HG03439 (cell line): ENCODE data around the gene TNRC6B.
"Not testable (repeated sequence)": the region's sequence is repeated elsewhere in the genome, so short reads cannot be mapped to it uniquely, and the experiment has no call there.

ENCODE experiments used
- ATAC-seq: cut with Tn5 transposase; IDR thresholded peaks from one replicate; pipeline ENCODE4 v1.9.1; 2021; ENCODE audit warnings: mild to moderate bottlenecking, moderate library complexity; ENCODE audit not compliant: unreplicated experiment

TNRC6B gene

GRCh38 chr22:40210818-40211217 is 33.1 kb downstream of the TNRC6B start:
- no peak for ATAC-seq

GRCh38 chr22:40211476-40212054 is 33.8 kb downstream of the TNRC6B start:
- no peak for ATAC-seq

DNA sequence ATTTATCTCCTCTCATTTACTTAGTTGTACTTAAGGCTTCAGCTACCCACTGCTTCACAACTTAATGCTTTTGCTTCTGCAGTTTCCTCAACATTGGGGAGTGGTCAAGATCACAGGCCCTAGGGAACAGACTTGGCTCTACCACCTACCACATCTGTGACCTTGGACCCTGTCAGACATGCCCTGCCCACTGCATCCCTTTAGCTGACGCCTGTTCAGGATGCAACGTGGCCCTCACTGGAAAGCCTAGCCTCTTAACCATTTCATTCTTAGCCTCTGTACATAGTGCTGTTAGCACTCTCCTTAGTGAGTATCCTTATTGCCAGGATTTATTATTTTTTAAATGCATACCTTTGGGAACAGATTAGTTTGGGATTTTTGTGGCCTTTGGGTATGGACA is 34.4 kb downstream of the TNRC6B start:
- ATAC-seq: no peak

GRCh38 chr22:40213478-40213877 is 35.8 kb downstream of the TNRC6B start:
- ATAC-seq: no peak

DNA sequence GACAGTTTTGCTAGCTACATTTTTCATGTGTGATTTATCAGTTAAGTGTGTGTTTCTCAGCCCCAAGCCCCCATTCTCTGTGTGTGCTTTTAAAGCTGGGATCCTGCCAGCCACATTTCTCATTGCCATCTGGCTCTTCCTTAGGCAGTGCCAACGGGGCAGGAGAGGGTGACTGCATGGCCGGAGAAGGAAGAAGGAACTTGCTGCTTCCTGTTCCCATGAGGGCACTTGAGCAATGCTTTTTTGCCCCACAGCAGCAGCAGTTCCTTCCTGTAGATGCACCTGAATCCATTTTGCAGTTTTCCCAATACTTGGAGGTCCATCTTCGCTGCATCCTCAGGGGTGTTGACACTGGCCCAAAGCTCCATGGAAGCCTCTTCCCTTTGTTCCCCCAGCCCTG is 37.5 kb downstream of the TNRC6B start:
- no peak for ATAC-seq

DNA sequence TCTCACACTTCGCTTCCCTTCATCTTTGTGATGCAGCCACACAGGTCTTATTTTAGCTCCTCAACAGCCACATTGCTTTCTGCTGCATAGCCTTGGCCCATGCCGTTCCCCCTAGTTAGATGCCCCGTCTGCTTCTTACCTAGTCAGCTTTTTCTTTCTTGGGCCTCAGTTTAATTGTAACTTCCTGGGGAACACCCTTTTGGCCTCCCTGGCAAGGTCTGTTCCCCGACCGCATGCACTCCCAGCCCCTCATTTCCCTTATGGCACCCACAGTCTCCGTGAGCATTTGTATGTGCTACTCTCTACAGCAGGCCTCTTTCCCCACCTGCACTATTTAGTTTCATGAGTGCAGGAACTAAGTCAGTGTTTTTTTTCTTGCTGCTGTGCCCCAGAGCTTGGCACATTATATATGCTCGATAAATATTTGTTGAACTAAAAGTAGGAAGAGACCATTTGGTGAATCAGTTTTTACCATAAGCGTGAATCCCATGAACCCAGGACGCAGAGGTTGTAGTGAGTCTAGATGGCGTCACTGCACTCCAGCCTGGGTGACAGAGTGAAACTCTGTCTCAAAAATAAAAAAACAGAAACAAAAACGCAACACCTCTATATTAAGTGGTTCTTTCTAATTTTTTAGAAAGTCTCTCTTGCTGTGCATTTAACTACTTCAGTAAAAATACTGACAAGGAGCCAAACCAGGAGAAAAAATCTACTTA is 38.5 kb downstream of the TNRC6B start:
- ATAC-seq: no peak

- ATAC-seq: no peak
Observed at GRCh38 chr22:40218152-40218551, 40.4 kb downstream of the TNRC6B start.

GRCh38 chr22:40218723-40219294 is 41.1 kb downstream of the TNRC6B start:
- ATAC-seq: no peak

- no peak for ATAC-seq
Observed at GRCh38 chr22:40220316-40221054, 42.8 kb downstream of the TNRC6B start.

DNA sequence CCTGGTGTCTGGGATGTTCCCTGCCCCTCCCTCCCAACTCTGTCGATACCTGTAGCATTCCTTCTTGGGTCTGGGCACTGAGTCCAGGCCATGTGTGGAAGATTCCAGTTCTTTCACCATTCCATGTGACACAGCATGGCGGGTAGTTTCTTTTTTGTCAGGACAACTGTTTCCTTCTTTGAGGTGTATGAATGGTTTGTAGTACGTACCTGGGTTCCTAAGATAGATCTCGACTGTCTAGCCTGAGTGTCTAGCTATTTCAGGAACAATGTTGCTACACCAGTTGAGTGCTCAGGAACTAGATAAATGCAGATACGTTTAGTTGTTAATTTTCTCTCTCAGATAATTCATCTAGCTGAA is 43.3 kb downstream of the TNRC6B start:
- ATAC-seq: no peak

DNA sequence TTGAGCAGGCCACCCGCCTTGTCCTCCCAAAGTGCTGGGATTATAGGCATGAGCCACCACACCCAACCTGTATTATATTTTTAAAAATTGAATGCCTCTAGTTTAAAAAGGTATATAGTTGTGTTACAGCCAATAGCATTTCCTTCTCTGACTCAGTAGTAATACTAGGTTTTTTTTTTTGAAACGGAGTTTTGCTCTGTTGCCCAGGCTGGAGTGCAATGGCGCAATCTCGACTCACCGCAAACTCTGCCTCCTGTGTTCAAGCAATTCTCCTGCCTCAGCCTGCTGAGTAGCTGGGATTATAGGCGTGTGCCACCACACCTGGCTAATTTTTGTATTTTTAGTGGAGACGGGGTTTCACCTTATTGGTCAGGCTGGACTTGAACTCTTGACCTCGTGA is 45.3 kb downstream of the TNRC6B start:
- not testable (repeated sequence) for ATAC-seq

- no peak for ATAC-seq
Observed at GRCh38 chr22:40224702-40225101, 47.0 kb downstream of the TNRC6B start.

DNA sequence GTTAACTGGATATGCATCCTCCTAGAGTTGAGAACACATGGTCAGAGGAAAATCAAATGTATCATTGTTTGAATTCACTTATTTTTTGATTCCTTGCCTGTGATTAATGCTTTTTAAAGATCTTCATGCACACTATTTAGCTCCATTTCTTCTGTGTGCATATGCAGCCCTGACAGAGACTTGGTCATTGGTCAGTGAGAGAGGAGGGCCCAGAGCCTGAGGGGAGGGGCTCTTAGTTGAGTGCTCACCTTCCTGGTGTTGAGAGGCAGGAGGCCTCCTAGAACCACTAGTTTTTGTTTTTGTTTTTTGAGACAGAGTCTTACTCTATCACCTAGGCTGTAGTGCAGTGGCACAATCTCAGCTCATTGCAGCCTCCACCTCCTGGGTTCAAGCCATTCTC is 48.9 kb downstream of the TNRC6B start:
- ATAC-seq: no peak

DNA sequence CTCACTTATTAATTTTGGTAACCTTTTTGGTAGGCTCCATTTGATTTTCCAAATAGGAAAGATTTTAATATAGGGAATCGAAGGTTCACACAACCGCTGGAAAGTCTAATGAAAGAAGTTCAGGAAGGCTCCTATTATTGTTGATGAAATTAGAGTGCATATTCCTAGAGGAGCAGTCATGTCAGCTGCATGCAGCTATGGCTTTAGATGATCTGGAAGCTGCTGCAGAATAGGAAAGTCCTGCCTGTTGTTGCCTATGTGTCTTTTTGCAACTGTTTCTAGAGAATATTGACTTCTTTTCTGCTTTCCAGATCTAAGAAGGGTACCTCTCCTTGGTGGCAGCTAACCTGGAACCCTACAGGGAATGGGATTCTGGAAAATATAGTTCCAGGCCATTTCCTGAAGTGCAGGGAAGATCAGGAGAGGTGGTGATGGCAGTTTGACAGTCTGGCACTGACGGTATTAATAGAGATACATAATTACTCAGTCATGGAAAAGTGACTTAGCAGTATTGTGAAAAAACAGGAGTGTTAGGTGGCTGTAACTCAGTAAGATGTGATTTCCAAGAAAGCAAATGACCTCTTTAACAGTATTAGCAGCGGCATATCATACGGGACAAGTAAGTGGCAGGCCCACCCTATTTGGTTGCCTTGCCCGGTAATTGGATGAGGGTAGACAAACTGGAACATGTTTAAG is 54.0 kb downstream of the TNRC6B start:
- no peak for ATAC-seq

GRCh38 chr22:40232624-40233023 is 54.9 kb downstream of the TNRC6B start:
- ATAC-seq: no peak

DNA sequence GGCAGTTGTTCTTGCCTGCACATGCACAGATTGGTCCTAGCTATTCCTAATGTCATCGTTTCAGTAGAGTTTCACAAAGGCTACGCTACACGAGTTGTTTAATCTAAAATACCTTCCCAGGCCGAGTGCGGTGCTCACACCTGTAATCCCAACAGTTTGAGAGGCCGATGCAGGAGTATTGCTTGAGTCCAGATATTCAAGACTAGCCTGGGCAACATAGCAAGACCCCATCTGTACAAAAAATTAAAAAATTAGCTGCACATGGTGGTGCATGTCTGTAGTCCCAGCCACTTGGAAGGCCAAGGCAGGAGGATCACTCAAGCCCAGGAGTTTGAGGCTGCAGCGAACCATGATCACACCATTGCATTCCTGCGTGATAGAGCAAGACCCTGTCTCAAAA is 56.2 kb downstream of the TNRC6B start:
- ATAC-seq: no peak

DNA sequence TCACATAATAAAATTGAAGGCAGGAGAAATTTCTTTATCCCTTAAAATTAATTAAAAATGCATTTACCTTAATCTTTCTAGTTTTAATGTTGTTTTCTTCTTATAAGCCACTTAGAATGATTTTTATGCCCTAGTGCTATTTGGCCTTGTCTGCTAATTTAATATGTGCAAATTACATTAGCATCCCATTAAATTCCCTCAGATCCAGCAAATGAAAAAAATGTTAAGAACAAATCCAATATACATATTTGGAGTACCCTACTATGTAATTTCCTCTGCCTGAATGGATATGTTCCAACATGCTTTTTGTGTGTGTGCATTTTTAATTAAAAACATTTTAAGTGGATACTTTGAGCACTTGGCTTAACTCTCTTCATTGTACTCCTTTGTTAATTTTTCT is 56.9 kb downstream of the TNRC6B start:
- ATAC-seq: no peak

GRCh38 chr22:40235308-40235707 is 57.6 kb downstream of the TNRC6B start:
- ATAC-seq: no peak

DNA sequence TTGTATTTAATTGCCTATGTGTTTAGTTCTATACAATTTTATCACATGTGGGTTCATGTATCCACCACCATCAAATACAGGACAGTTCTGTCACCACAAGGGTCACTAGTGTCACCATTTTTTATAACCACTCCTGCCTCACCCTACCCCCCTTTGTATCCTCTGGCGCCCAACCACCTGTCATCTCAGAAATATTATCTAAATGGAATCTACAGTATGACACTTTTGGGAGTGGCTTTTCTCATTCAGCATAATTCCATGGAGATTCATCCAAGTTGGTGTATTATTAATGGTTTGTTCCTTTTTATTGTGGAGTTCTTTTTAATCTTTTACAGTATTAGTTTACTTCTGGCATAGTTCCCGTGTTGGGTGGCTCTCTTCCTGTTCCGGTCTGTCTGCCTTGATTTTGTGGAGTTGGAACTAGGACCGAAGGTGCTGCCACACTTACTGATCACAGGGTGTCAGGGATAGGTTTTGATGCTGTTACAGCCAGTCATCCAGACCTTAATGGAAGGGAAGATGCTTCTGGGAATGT is 58.5 kb downstream of the TNRC6B start:
- ATAC-seq: no peak

DNA sequence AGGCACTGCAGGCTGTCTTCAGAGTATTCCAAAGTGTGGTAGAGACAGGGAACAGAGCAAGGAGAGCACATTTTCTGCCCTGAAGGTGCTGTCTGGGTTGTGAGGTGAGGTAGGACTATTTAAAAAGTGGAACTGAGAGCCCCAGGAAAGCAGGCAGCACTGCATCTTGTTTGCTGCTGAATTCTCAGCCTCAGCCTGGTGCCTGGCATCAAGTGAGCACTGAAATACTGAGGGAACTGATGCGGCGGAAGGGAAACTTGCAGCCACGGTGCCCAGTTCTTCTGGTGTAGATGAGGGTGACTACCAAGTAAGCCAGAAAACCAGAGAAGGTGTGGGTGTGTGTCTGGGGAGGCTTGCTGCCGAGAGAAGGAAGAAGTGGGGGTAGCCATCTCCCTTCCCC is 59.5 kb downstream of the TNRC6B start:
- ATAC-seq: no peak

DNA sequence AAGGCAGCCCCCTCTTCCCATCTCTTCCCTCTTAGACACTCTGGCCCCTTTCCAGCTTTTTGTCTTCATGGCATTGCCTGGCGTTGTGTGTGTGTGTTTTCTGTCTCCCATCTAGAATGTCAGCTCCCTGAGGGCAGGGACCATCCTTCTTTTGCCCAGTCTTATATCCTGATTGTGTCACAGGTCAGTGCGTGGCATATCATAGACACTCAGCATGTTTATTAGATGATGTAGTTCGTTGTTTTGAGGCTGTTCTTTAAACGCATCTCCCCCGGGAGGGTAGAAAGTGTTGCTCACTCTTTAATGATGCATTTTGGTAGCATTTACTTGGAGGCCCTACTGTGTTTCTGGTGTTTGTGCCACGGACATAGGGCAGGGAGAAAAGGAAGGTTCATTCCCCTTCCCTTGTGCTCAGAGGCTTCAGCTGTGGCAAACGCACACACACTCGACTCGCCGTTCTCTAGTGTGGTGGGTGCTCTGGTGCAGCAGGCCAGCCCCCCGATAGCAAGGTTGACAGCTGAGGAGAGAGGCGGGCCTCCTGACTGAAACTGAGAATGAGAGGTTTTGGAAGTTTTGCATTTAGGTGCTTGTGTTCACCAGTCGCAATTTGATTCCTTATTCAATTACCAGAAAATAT is 60.2 kb downstream of the TNRC6B start:
- no peak for ATAC-seq
